ENCODE results near the gene XCL1.

The XCL1 gene

DNA sequence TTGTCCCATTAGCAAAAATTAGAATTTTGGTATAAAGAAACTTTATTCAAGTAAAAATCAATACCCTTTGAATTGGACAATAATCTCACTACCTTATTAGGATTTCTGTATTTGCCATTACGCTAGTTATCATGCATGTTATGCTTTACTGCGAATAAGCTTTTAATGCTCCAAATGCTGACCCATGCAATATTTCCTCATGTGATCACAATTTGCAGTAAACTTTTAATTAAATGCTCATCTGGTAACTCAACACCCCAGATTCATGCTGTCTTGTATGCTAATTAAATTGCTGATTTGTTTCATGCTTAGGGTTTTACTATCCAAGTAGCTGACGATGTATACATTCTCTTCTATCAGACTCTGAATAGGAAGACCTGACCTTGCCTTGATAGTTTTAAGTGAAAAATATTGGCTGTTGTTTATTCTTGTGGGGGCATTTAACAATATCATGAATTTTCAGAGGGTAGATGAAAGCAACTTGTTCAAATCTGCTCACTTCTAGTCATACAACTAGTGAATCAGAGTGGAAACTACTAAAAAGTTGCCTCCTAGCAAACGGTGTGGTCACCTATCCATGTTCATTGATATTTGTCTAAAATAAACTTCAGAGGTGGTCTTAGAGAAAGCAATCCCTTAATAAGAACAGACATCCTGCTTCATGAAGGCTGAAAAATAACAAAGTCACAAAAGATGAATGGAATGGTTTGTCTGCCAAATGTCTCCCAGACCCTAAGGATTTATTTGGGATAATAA is 5.6 kb downstream of the XCL1 start:
- no peak for DNase-seq (ENCODE audit: low read depth, low spot score)
- POLR2A ChIA-PET = no interaction called here
- no peak overlapping the region for H3K4me3 ChIP-seq (ENCODE audit: low read depth, low read length)
- TF ChIP-seq, protein P1, sequence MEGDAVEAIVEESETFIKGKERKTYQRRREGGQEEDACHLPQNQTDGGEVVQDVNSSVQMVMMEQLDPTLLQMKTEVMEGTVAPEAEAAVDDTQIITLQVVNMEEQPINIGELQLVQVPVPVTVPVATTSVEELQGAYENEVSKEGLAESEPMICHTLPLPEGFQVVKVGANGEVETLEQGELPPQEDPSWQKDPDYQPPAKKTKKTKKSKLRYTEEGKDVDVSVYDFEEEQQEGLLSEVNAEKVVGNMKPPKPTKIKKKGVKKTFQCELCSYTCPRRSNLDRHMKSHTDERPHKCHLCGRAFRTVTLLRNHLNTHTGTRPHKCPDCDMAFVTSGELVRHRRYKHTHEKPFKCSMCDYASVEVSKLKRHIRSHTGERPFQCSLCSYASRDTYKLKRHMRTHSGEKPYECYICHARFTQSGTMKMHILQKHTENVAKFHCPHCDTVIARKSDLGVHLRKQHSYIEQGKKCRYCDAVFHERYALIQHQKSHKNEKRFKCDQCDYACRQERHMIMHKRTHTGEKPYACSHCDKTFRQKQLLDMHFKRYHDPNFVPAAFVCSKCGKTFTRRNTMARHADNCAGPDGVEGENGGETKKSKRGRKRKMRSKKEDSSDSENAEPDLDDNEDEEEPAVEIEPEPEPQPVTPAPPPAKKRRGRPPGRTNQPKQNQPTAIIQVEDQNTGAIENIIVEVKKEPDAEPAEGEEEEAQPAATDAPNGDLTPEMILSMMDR (IDR thresholded peaks at IDR 0.05; ENCODE audit: insufficient read depth, low read length, missing control alignments) = no peak
- CTCF ChIA-PET = interaction anchor here (0.9 to 1.2 kb wide), 3 partner anchors 13 to 780 kb away, joined by 3 read pairs; no protein-coding TSS in a partner anchor

DNA sequence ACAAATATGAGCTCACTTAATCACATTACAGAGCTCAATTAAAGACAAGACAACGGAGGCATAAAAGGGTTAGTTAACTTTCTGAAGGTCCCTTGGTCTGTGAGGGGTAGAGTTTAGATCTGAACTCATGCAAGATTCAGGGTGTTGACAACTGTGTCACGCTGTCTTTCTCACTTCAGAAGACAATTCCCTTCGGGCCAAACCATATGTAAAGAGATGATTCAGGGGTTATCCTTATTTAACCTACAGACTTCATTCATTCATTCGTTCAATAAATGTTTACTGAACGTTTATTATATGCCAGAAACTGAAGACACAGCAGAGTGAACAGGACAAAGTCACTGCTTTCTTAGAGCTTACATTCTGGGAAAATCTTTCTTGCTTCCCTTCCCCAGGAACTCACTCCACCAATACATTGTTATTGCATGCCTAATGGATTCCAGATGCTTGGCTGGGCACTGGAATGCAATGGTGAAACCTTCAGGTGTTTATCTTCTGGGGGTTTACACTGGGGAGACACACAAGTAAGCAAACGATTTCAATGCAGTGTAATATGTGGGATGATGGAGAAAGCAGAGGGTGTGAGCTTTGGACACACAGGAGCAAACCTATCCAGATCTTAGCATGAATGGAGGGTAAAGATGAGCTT is 6.4 kb downstream of the XCL1 start:
- TF ChIP-seq, protein P1 (IDR thresholded peaks at IDR 0.05; ENCODE audit: insufficient read depth, low read length, missing control alignments) = no peak
- no peak for DNase-seq (ENCODE audit: low read depth, low spot score)
- ChIA-PET CTCF (interaction anchor here (0.9 to 3.9 kb wide), 5 partner anchors 14 to 780 kb away, joined by 3 to 17 read pairs (median 3); no protein-coding TSS in a partner anchor), POLR2A (no interaction called here)
- no peak overlapping the region for H3K4me3 ChIP-seq (ENCODE audit: low read depth, low read length)

DNA sequence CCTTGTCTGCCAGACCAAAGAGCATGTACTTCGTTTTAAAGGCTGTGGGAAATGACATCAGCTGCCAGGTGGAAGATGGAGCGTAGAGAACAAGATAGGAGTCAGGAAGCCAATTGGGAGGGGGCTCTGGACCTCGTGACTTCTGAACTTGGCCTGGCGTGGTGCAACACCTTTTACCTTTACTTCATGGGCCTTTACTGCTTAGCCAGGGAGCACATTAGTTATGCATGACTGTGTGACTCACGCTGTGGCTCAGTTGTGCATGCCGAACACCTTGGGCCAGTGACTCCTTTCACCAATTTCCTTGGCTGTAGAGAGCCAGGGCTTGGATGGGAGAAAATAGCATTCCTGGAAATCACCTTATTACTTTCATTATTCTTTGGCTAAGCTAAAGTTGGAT is 7.2 kb downstream of the XCL1 start:
- DNase-seq (ENCODE audit: low read depth, low spot score) = no peak
- TF ChIP-seq, protein P1 (IDR thresholded peaks at IDR 0.05; ENCODE audit: insufficient read depth, low read length, missing control alignments) = no peak
- POLR2A ChIA-PET = no interaction called here
- no peak overlapping the region for H3K4me3 ChIP-seq (ENCODE audit: low read depth, low read length)
- CTCF ChIA-PET = interaction anchor here (1.0 to 3.9 kb wide), 3 partner anchors 19 to 241 kb away, joined by 3 to 17 read pairs (median 5); no protein-coding TSS in a partner anchor

DNA sequence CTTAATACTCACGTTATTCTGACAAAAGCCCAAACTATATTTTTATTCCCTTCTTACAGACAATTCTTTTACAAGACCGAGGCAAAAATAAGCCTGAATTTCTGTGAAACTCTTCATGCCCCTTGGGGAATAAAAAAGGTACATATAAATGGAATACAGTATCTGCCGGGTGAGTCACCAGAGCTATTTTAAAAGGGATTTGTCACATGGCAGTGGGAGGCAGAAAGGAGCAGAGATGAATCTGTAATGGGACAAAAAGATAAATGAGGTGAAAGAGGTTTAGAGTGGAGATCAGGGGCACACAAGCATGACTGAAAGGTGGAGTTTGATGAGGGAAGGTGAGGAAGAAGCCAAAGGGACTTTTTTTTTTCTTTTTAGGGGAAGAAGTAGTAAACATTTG is 8.8 kb downstream of the XCL1 start:
- DNase-seq (ENCODE audit: low read depth, low spot score) = no peak
- ChIA-PET POLR2A (no interaction called here), CTCF (interaction anchor here (1.6 to 3.9 kb wide), 2 partner anchors 144 to 243 kb away, joined by 5 to 17 read pairs; no protein-coding TSS in a partner anchor)
- no peak overlapping the region for H3K4me3 ChIP-seq (ENCODE audit: low read depth, low read length)
- TF ChIP-seq, protein P1 (IDR thresholded peaks at IDR 0.05; ENCODE audit: insufficient read depth, low read length, missing control alignments) = no peak

DNA sequence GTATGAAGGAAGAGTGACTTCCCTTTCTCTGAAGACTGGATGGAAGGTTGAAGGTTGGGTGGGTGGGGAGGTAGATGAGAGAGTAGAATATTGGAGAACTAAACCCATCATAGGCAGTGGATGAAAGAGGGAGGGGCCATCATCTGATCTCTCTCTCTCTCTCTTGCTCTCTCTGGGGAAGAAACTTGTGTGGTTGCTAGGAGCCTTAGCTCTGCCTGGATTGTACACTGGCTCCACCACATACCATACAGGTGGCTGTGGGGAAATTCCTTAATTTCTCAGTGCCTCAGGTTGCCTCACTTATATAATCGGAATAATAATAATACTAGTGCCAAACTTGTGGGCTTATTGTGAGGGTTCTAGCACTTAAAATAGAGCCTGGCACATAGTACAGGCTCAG is 9.5 kb downstream of the XCL1 start:
- no peak overlapping the region for H3K4me3 ChIP-seq (ENCODE audit: low read depth, low read length)
- ChIA-PET POLR2A (no interaction called here), CTCF (interaction anchor here (3.9 kb wide), 1 partner anchor 243 kb away, joined by 17 read pairs; no protein-coding TSS in a partner anchor)
- no peak for DNase-seq (ENCODE audit: low read depth, low spot score)
- TF ChIP-seq, protein P1 (IDR thresholded peaks at IDR 0.05; ENCODE audit: insufficient read depth, low read length, missing control alignments) = no peak

DNA sequence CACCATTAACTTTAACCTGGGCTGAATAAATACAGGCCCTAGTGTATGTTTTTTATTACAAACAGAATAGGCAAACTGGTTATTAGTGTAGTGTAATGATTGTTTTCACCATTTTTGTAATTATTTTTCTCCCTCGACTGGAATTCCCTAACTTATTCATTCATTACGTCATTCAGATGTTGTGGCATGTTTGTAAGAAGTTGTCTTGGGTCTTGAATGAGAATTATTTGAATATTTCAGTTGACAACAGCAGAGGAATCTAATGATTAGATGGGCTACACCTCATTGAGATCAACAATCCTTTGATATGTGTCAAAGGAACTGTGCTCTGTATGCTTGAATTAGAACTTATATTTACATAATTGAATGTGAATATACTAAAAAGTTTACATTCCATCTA is 12.8 kb downstream of the XCL1 start:
- TF ChIP-seq, protein P1 (IDR thresholded peaks at IDR 0.05; ENCODE audit: insufficient read depth, low read length, missing control alignments) = no peak
- ChIA-PET CTCF (no interaction called here), POLR2A (no interaction called here)
- no peak overlapping the region for H3K4me3 ChIP-seq (ENCODE audit: low read depth, low read length)
- DNase-seq (ENCODE audit: low read depth, low spot score) = no peak
